GM10266 (cell line): ENCODE results near the gene GLI1.

Experiments used
- DNase-seq: peaks from one replicate; pipeline ENCODE4 v3.0.0; 2012; ENCODE audit errors: extremely low spot score
- CTCF ChIP-seq: IDR thresholded peaks from 2 replicates; pipeline ENCODE4 v1.5.1; 2012; ENCODE audit warnings: mild to moderate bottlenecking, low read depth; ENCODE audit not compliant: control insufficient read depth, insufficient read depth; ENCODE audit errors: missing control alignments

The GLI1 gene

GRCh38 chr12:57452937-57453509 is 6.6 kb upstream of the GLI1 start:
- peak; percentile 92 for TF ChIP-seq CTCF
- DNase-seq: no peak

DNA sequence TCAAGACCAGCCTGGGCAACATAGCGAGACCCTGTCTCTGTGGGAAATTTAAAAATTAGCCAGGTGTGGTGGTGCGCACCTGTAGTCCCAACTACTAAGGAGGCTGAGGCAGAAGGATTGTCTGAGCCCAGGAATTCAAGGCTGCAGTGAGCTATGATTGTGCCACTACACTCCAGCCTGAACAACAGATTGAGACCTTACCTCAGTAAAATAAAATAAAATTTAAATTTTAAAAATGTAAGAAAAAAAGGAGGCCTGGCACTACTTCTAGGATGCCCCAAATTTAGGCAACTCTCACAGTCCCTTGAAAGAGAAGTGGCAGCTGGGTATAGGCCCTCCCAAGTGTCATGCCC is 5.4 kb upstream of the GLI1 start:
- no peak for TF ChIP-seq CTCF
- no peak for DNase-seq

DNA sequence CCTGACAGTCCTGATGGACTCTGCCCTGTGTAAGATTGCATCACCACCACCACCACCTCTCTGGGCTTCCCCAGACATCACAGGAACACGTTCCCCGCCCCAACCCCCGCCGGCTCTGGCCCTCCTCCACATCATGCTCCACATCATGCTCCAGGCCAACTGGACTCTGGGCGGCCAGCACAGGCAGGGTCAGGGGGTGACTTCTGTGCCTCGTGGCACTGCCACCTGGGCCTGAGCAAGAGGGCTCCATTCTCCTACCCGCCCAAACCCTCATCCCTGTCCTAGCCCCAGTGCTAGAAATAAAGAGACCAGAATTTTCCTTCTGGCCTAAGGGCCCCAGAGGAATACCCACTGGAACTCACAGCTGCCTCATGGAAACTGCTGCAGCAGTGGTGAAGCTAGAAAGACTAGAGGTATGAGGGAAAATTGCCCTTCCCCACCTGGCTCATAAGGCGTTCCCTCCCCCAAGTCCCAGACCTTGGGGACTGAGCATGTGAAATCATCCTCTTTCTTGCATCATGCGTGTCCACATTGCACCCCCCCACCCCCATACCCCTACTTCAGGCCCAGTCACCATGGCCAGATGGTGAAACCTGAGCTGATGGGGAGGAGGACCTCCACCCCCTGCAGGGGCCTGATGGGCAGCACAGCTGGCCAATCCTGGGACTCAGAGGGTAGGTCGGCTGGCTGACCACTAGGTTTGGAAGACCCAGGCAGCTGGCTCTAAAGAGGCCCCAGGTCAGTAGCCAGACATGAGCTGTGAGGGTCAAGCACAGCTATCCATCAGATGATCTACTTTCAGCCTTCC is 4.8 kb upstream of the GLI1 start, which contains the start of gene INHBE:
Gene INHBE (plus strand): TSS at position 742 of the 808 bp plus-strand sequence. CDS start 230 bp downstream, outside the sequence.
- no peak for TF ChIP-seq CTCF
- DNase-seq: peak; percentile 12

DNA sequence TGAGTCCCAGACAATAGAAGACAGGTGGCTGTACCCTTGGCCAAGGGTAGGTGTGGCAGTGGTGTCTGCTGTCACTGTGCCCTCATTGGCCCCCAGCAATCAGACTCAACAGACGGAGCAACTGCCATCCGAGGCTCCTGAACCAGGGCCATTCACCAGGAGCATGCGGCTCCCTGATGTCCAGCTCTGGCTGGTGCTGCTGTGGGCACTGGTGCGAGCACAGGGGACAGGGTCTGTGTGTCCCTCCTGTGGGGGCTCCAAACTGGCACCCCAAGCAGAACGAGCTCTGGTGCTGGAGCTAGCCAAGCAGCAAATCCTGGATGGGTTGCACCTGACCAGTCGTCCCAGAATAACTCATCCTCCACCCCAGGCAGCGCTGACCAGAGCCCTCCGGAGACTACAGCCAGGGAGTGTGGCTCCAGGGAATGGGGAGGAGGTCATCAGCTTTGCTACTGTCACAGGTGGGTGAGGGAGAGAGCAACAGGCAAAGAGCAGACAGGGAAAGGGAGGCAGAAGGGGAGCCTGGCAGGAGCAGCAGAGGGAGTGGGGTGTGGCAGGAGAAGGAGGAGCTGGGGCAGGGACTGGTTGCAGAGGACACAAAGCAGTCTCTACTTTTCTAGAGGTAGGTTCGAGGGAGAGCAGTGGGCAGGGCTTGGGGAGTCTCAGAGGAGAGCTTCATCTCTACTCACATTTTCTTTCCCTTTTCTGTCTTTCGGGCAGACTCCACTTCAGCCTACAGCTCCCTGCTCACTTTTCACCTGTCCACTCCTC is 4.0 kb upstream of the GLI1 start:
- DNase-seq: no peak

GRCh38 chr12:57456145-57456700 is 3.4 kb upstream of the GLI1 start:
- DNase-seq: peak; percentile 31
- peak; percentile 65 for TF ChIP-seq CTCF

More for the DNA sequence above, 4.0 kb upstream of the GLI1 start:
- TF ChIP-seq CTCF: no peak

- no peak for DNase-seq
- no peak for TF ChIP-seq CTCF
These were observed 2.7 kb upstream of the GLI1 start for GRCh38 chr12:57456737-57457490.
